ENCODE data around the gene CSTPP1.

CSTPP1 gene

DNA sequence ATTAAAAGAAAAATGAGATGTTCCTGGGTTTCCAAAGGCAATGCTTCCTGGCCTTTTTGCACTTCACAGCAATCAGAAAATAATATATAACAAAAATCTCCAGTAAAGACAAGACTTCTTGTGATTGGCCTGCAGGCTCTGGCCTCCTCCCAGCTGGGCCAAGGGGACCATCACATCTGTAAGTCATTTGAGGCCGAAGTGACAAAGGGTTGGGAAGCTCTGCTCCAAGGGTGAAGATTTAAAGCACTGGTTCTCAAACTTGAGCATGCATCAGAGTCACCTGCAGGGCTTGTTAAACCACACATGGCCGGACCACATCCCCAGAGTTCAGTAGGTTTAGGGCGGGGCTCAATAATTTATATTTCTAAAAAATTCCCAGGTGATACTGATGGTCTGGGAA, 208.0 kb downstream of the CSTPP1 start:
- no peak for DNase-seq

GRCh38 chr11:47147250-47147649, 210.7 kb downstream of the CSTPP1 start:
- DNase-seq, result no peak

DNA sequence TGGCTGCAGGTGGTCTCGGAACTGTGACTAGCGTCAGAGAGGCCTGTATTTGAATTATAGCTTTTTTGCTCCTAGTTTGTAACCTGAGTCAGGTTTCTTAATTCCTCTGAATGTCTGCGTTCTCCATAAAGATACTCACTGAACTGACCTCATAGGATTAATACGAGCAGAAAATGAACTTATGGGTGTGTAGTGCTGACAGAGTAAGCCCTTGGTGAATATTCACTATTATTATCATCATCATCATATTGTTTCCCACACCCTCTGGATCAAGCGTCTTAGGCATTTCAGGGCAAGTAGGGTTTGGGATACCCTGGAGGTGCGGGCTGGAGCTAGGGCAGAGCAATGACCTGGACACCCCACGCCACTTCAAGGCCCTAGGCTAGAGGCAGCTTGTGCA, 211.1 kb downstream of the CSTPP1 start:
- no peak for DNase-seq

- no peak for DNase-seq
Measured at GRCh38 chr11:47148270-47148669, 211.7 kb downstream of the CSTPP1 start.

GRCh38 chr11:47148903-47149531, 212.5 kb downstream of the CSTPP1 start:
- no peak for DNase-seq

GRCh38 chr11:47149782-47150181, 213.2 kb downstream of the CSTPP1 start:
- no peak for DNase-seq

DNA sequence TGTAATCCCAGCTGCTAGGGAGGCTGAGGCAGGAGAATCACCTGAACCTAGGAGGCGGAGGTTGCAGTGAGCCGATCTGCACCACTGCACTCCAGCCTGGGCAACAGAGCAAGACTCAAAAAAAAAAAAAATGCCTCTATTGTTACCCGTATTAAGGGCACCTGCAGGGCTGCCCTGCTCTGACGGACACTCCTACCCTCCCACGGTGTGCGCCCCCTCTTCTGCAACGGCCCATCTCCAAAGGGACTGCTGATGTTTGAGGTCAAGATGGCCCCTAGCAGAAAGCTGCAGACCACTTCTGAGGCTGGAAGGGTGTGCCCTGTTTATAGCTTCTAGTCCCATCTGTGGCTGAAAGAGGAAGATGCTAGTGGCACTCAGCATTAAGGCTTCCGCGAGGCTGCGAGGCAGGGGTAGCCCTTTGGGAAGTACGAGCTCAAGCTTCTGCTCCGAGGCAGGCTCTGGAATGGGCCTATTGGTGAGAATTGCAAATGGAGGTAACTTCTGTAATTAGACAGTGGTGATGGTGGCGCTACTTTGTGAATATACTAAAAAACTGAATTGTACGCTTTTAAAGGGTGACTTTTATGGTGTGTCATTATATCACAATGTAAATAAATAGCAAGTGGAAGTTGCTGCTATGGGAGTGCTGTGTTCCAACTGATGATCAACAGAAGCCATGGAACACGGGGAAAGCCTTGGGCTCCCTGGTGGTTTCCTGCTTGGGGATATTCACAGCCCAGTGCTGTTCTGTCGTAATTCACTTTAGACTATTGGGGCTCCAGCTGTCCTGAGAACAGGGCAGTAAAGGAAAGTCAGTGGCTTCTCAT, 215.8 kb downstream of the CSTPP1 start:
- DNase-seq, result no peak

- DNase-seq, result peak; percentile 43
Measured at GRCh38 chr11:47152953-47153950, 216.7 kb downstream of the CSTPP1 start.

- peak; percentile 29 for DNase-seq
Measured at GRCh38 chr11:47154616-47155570, 218.3 kb downstream of the CSTPP1 start.

- DNase-seq, result no peak
Measured at GRCh38 chr11:47155879-47156278, 219.3 kb downstream of the CSTPP1 start.

DNA sequence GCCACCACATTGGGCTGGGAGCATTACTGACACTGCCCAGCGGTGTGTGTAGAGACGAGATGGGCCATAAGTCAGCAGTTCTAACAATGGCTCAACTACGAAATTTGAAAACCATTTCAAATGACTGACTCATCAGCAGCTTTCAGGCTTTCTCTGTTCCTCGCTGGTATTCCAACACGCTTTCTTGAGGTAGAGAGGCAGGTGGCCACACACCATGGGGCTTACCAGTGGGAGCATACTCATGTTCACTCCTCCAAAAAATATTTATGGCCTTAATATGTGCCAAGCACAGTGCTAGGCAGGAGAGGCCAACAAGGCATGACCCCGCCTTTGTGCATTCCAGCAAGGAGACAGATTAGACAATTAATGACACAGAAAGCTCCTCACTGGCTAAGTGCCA, 219.8 kb downstream of the CSTPP1 start:
- DNase-seq, result no peak

GRCh38 chr11:47156951-47157350, 220.4 kb downstream of the CSTPP1 start:
- DNase-seq, result no peak

- no peak for DNase-seq
Measured at GRCh38 chr11:47157805-47158204, 221.2 kb downstream of the CSTPP1 start.

DNA sequence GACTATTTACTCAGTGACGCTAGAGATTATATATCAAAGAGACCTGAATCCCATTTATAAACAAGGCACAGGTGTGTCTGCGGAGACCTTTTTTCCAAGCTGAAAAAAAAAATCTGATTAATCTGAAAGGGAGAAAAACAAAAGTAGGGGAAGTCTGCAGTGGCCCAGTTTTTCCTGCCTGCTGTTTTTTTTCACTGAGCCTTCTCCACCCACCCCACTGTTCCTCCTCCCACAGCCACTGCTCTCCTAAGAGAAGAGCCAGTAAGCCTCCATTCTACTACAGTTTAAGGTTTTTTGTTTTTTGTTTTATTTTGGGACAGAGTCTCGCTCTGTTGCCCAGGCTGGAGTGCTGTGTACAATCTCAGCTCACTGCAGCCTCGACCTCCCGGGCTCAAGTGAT, 221.7 kb downstream of the CSTPP1 start:
- no peak for DNase-seq

GRCh38 chr11:47160753-47161133, 224.2 kb downstream of the CSTPP1 start:
- no peak for DNase-seq

DNA sequence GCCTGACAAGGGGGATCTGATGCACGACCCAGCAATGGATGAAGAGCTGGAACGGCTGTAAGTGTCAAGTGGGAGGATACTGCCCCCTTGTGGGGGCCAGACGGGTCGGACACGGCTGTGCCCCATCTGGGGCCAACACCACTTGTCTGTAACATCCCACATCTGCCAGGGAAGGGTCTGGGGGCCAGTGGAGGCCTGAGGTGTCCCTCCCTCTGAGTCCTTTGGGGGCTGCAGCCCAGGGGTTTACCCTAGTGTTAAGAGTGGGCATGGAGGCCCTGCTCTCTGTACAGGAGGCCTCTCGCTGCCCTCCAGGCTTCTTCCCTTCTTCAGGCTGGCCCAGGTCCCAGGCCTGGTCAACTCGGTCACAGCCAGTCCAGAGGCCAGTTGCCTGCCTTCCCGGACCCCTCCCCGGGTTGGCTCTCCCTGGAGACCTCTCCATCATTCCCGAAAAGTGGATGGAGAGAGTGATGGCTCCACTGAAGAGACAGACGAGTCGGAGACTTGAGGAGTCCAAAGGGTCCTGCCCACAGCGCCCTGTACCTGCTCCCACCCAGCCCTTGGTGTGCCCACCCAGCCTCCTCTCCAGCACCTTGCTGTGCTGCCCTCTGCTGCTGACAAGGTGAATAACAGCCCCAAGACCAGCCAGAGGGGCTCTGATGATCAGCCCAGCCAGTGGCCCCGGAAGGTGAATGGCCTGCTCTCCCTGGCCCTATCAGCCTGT, 224.7 kb downstream of the CSTPP1 start:
- peak; percentile 54 for DNase-seq

DNA sequence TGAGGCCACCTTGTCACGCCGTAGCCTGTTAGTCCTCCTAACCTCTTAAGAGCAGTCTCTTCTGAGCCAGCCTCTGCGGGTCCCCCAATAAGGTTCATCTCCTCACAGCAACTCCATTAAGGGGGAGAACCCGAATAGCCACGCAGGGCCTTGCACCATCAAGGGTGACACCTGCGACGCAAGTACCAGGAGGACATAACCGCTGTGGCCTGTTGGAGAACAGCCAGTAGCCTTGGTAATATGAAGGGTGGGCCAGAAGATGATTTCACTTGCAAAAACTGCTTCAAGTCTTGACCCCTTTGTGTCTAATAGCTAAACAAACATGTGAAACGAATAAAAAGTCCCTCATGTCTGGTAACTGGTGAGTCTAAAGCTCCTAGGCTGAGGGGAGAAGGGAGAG, 225.3 kb downstream of the CSTPP1 start:
- DNase-seq, result no peak

DNA sequence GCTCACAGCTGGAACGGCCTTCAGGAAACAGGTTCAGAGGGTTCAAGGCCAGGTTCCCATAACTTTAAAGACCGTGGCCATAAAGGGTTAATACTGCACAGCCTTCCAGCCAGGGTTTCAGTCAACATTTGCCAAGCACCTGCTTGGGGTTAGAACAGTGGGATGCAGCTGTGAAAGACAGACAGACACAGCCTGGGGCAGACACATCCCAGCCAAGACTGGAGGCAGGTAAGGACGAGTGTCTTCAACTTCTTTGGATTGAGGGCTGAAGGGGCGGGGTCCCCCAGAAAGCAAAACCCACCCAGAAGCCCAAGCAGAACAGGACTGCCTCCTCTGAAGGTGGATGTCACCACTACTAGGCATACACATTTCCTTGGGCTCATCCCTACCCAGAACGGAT, 225.9 kb downstream of the CSTPP1 start:
- no peak for DNase-seq

DNA sequence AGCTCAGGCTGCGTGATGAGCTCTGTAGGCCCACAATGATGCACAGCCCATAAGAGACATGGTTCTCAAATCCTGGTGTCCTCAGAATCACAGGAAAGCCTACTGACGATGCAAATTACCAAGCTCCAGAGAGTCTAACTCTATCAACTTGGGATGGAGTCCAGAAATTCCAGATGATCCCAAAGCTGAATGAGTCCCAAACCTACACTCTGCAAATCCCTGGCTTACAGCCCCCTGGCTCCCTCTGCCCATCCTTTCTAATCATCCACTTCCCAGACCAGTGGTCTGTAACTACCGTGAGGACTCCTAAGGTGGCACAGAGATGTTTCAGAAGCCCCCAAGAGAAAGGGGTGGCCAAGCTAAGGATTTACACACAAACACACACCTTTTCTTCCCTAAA, 226.6 kb downstream of the CSTPP1 start:
- DNase-seq, result no peak

- DNase-seq, result no peak
Measured at GRCh38 chr11:47163898-47164297, 227.3 kb downstream of the CSTPP1 start.

GRCh38 chr11:47164321-47164720, 227.8 kb downstream of the CSTPP1 start:
- no peak for DNase-seq

All from CD4-positive, alpha-beta T cell treated with Interleukin-15 for 1 hour (primary cell).